K562 (cell line): ENCODE data around the gene WDR3. TPM values are rescaled to one million over a fixed set of nuclear protein-coding genes. Genes with fewer than 3 reads are reported as not detected.

Experiments
- ATAC-seq: fragments of 200-7000 bp; cut with Tn5 transposase; 3 replicates; pipeline ENCODE4 v1.9.1; 2020; ENCODE audit warnings: moderate library complexity
- BruUV-seq: library from RNA; stranded (reverse); fragments of 400-500 nt; replicated peaks from 2 replicates; lab custom pipeline; 2021; lab: Mats Ljungman, UMichigan
- CTCF ChIA-PET: fragments of 300-600 bp; formaldehyde crosslinking; extraction: SDS; loops from one replicate; lab custom pipeline; 2021; ENCODE audit warnings: low intra/inter-chr PET ratio; lab: Yijun Ruan, JAX
- POLR2A ChIA-PET: fragments of 300-600, 350-650 bp; sonication (Branson Sonifier 250); formaldehyde crosslinking; extraction: SDS; loops from one replicate; lab custom pipeline; 2021; ENCODE audit warnings: antibody characterized with exemption, inconsistent platforms; lab: Yijun Ruan, JAX
- DNase-seq, 4 experiments: peaks; one replicate each; pipeline versions ENCODE4 v3.0.0 to v3.0.0-alpha.2; 2011 to 2018; ENCODE audit warnings: low spot score in 3 of 4, mixed read lengths in 3 of 4; ENCODE audit errors: extremely low read depth in 1 of 4
- FAIRE-seq: peaks from 2 replicates; lab custom pipeline; 2011; peaks lifted over from hg19 to GRCh38; lab: Jason Lieb, UNC
- H2AFZ ChIP-seq: 2 replicates; pipeline ENCODE4 v1.6.0; 2011; ENCODE audit warnings: low read depth, low read length, control low read depth, inconsistent platforms
- H3K27ac ChIP-seq: fragments of 200-600 bp; 3 replicates; pipeline ENCODE4 v1.8.0; 2011; ENCODE audit warnings: low read depth, mild to moderate bottlenecking, control low read depth, inconsistent platforms, low read length, moderate library complexity, mixed read lengths; ENCODE audit errors: extremely low read depth
- H3K27me3 ChIP-seq, 2 experiments: fragments of 300-600 bp in 1 of 2; 2 replicates in 1 of 2; 3 replicates in 1 of 2; pipeline versions ENCODE4 v1.6.0 to v1.8.0; 2011; ENCODE audit warnings: inconsistent platforms in 2 of 2, low read length in 2 of 2, mild to moderate bottlenecking in 1 of 2, mixed read lengths in 1 of 2, moderate library complexity in 1 of 2; ENCODE audit not compliant: control insufficient read depth in 2 of 2, insufficient read depth in 2 of 2
- H3K36me3 ChIP-seq: fragments of 300-600 bp; 3 replicates; pipeline ENCODE4 v1.8.0; 2011; ENCODE audit warnings: mild to moderate bottlenecking, low read length, inconsistent platforms; ENCODE audit not compliant: control insufficient read depth, insufficient read depth
- H3K4me1 ChIP-seq, 2 experiments: fragments of 200-600 bp in 1 of 2; replicated peaks in 1 of 2; 2 replicates in 1 of 2; 3 replicates in 1 of 2; pipeline versions ENCODE4 v1.5.1 to v1.8.0; 2011; ENCODE audit warnings: inconsistent platforms in 2 of 2, low read length in 2 of 2, mild to moderate bottlenecking in 1 of 2, mixed read lengths in 1 of 2, moderate library complexity in 1 of 2; ENCODE audit not compliant: control insufficient read depth in 2 of 2, insufficient read depth in 2 of 2
- H3K4me2 ChIP-seq: 2 replicates; pipeline ENCODE4 v1.6.1; 2011; ENCODE audit warnings: low read length, control low read depth, inconsistent platforms, mixed read lengths; ENCODE audit not compliant: insufficient read depth
- H3K4me3 ChIP-seq: fragments of 200-600 bp; sonication (generic), shearing (Covaris generic); 2 replicates; pipeline ENCODE4 v1.5.1; 2016; ENCODE audit warnings: control low read depth, inconsistent platforms
- H3K79me2 ChIP-seq: fragments of 200-600 bp; 3 replicates; pipeline ENCODE4 v1.8.0; 2011; ENCODE audit warnings: low read length, inconsistent platforms; ENCODE audit not compliant: control insufficient read depth, insufficient read depth
- H3K9ac ChIP-seq, 2 experiments: 2 replicates each; pipeline versions ENCODE4 v1.6.0 to v1.6.1; 2011; ENCODE audit warnings: low read depth in 2 of 2, low read length in 2 of 2, control low read depth in 1 of 2, inconsistent platforms in 1 of 2, mild to moderate bottlenecking in 1 of 2, mixed read lengths in 1 of 2; ENCODE audit not compliant: insufficient read depth in 1 of 2
- H3K9me1 ChIP-seq: one replicate; pipeline ENCODE4 v1.6.0; 2011; ENCODE audit warnings: inconsistent platforms, mild to moderate bottlenecking, low read length, moderate library complexity; ENCODE audit not compliant: control insufficient read depth, insufficient read depth
- H3K9me3 ChIP-seq: replicated peaks from 2 replicates; pipeline ENCODE4 v1.5.1; 2011; ENCODE audit warnings: low read depth, low read length, inconsistent platforms; ENCODE audit not compliant: control insufficient read depth, insufficient read depth
- H4K20me1 ChIP-seq: replicated peaks from 2 replicates; pipeline ENCODE4 v1.6.1; 2011; ENCODE audit warnings: low read length, inconsistent platforms, mixed read lengths; ENCODE audit not compliant: control insufficient read depth, insufficient read depth
- EWSR1 ChIP-seq: fragments of 450-650 bp; IDR thresholded peaks from 2 replicates; pipeline ENCODE4 v1.6.1; 2018; ENCODE audit warnings: borderline replicate concordance, mild to moderate bottlenecking, low read depth, moderate library complexity; ENCODE audit not compliant: partially characterized antibody
- KAT2B ChIP-seq: IDR thresholded peaks from one replicate; pipeline ENCODE4 v1.6.1; 2012; ENCODE audit warnings: low read depth, mild to moderate bottlenecking, control low read depth, inconsistent platforms, low read length, moderate library complexity
- MAX ChIP-seq: sonication (generic); formaldehyde crosslinking; IDR thresholded peaks from 2 replicates; pipeline ENCODE4 v1.9.0; 2022; ENCODE audit warnings: mild to moderate bottlenecking, missing genetic modification reagents
- SAP30 ChIP-seq: fragments of 200-600 bp; sonication (generic); IDR thresholded peaks from 2 replicates; pipeline ENCODE4 v1.6.1; 2012; ENCODE audit warnings: borderline replicate concordance, low read depth, mild to moderate bottlenecking, moderate library complexity, low read length, control low read depth, inconsistent platforms; ENCODE audit not compliant: insufficient read depth, poor library complexity, severe bottlenecking
- WHSC1 ChIP-seq: IDR thresholded peaks from one replicate; pipeline ENCODE4 v1.6.1; 2012; ENCODE audit warnings: low read length, control low read depth, inconsistent platforms
- ZNF121 ChIP-seq: sonication (generic); formaldehyde crosslinking; conservative IDR thresholded peaks from 2 replicates; pipeline ENCODE4 v1.8.0; 2022; ENCODE audit warnings: missing genetic modification reagents
- WGBS: fragments of 100-300 bp; shearing (Covaris generic); methylation state at CpG from one replicate; pipeline ENCODE4 v1.1.6; 2016; ENCODE audit warnings: low coverage, mixed read lengths; ENCODE audit not compliant: insufficient coverage; ENCODE audit errors: missing lambda C conversion rate; 5-methylcytosine and 5-hydroxymethylcytosine counted together
- in situ Hi-C: fragments of 300-500 bp; cut with MboI; formaldehyde crosslinking; loops from 4 replicates; pipeline ENCODE4 v1.15.0; 2018; ENCODE audit warnings: inconsistent platforms, mixed read lengths
- intact Hi-C: fragments of 100-400 bp; cut with micrococcal nuclease; formaldehyde crosslinking; loops from 2 replicates; pipeline ENCODE4 v1.14.2; 2022
- polyA plus RNA-seq, 8 experiments: library from polyadenylated mRNA; depleted of rRNA in 4 of 8; stranded (reverse) in 5 of 8; unstranded in 3 of 8; fragments of >200 nt; fragmentation: Nextera tagmentation in 2 of 8; fragmentation: Illumina TruSeq in 1 of 8; extraction: Ambion mirVana in 2 of 8; extraction: Trizol in 1 of 8; gene quantifications; 2 replicates each; pipeline versions ENCODE4 v1.2.1 to v1.2.3, GENCODE V29; 2011 to 2014; ENCODE audit warnings: inconsistent platforms in 1 of 8, missing spikeins in 1 of 8
- total RNA-seq, 7 experiments: library from RNA; depleted of rRNA in 6 of 7; stranded (reverse); fragments of >200 nt in 6 of 7; fragmentation: Illumina TruSeq in 2 of 7; extraction: Trizol in 2 of 7; gene quantifications; 2 replicates each; pipeline versions ENCODE4 v1.2.1 to v1.2.3, GENCODE V29; 2011 to 2021; ENCODE audit warnings: low replicate concordance in 1 of 7
- TF ChIP-seq, protein P1 (sequence below): sonication (generic); IDR thresholded peaks from 2 replicates; pipeline ENCODE4 v1.6.1; 2016
- TF ChIP-seq, protein P2 (sequence below): fragments of 450-650 bp; IDR thresholded peaks from 2 replicates; pipeline ENCODE4 v1.6.1; 2016; ENCODE audit warnings: low read depth

WDR3 gene
- total and polyA plus RNA-seq, 9 of the 15 experiments (the other 6 are each of a cell fraction or from before 2014, with no cell fraction given): 40.6 to 122 (median 76.5) TPM

- Histone ChIP-seq H2AFZ (no peak overlapping the region), H3K27me3 (no peaks in the 10 kb centered on the region), H3K4me3 (no peak overlapping the region), H3K79me2 (no peaks in the 10 kb centered on the region), H3K9me1 (no peaks in the 10 kb centered on the region), H3K9me3 (no peaks in the 10 kb centered on the region), H3K9ac (no peak overlapping the region), H3K4me1 (no peaks in the 10 kb centered on the region), H3K27ac (no peak overlapping the region), H4K20me1 (no peaks in the 10 kb centered on the region), H3K4me2 (no peak overlapping the region), H3K36me3 (peaks cover 42% of the 10 kb centered on the region; the same call in 2 of the 3 replicates)
- TSS peak; percentile 6 for BruUV-seq
- ChIA-PET POLR2A (interaction anchor here (0.6 kb wide), 1 partner anchor 22 kb away, joined by 3 read pairs; no protein-coding TSS in a partner anchor), CTCF (interaction anchor here (0.7 kb wide), 1 partner anchor 62 kb away, joined by 9 read pairs; no protein-coding TSS in a partner anchor)
- in situ Hi-C loops (no loop called here), intact Hi-C loops (no loop called here)
- ATAC-seq: no peak
- 81% methylated on average over 3 of the region's 3 CpGs for WGBS
- DNase-seq: no peak
- FAIRE-seq: no peak
- TF ChIP-seq, protein P1, sequence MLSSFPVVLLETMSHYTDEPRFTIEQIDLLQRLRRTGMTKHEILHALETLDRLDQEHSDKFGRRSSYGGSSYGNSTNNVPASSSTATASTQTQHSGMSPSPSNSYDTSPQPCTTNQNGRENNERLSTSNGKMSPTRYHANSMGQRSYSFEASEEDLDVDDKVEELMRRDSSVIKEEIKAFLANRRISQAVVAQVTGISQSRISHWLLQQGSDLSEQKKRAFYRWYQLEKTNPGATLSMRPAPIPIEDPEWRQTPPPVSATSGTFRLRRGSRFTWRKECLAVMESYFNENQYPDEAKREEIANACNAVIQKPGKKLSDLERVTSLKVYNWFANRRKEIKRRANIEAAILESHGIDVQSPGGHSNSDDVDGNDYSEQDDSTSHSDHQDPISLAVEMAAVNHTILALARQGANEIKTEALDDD: peak; percentile 69
- no peak for TF ChIP-seq KAT2B
- TF ChIP-seq EWSR1: no peak
- TF ChIP-seq WHSC1: no peak
- no peak for TF ChIP-seq MAX
- TF ChIP-seq, protein P2, sequence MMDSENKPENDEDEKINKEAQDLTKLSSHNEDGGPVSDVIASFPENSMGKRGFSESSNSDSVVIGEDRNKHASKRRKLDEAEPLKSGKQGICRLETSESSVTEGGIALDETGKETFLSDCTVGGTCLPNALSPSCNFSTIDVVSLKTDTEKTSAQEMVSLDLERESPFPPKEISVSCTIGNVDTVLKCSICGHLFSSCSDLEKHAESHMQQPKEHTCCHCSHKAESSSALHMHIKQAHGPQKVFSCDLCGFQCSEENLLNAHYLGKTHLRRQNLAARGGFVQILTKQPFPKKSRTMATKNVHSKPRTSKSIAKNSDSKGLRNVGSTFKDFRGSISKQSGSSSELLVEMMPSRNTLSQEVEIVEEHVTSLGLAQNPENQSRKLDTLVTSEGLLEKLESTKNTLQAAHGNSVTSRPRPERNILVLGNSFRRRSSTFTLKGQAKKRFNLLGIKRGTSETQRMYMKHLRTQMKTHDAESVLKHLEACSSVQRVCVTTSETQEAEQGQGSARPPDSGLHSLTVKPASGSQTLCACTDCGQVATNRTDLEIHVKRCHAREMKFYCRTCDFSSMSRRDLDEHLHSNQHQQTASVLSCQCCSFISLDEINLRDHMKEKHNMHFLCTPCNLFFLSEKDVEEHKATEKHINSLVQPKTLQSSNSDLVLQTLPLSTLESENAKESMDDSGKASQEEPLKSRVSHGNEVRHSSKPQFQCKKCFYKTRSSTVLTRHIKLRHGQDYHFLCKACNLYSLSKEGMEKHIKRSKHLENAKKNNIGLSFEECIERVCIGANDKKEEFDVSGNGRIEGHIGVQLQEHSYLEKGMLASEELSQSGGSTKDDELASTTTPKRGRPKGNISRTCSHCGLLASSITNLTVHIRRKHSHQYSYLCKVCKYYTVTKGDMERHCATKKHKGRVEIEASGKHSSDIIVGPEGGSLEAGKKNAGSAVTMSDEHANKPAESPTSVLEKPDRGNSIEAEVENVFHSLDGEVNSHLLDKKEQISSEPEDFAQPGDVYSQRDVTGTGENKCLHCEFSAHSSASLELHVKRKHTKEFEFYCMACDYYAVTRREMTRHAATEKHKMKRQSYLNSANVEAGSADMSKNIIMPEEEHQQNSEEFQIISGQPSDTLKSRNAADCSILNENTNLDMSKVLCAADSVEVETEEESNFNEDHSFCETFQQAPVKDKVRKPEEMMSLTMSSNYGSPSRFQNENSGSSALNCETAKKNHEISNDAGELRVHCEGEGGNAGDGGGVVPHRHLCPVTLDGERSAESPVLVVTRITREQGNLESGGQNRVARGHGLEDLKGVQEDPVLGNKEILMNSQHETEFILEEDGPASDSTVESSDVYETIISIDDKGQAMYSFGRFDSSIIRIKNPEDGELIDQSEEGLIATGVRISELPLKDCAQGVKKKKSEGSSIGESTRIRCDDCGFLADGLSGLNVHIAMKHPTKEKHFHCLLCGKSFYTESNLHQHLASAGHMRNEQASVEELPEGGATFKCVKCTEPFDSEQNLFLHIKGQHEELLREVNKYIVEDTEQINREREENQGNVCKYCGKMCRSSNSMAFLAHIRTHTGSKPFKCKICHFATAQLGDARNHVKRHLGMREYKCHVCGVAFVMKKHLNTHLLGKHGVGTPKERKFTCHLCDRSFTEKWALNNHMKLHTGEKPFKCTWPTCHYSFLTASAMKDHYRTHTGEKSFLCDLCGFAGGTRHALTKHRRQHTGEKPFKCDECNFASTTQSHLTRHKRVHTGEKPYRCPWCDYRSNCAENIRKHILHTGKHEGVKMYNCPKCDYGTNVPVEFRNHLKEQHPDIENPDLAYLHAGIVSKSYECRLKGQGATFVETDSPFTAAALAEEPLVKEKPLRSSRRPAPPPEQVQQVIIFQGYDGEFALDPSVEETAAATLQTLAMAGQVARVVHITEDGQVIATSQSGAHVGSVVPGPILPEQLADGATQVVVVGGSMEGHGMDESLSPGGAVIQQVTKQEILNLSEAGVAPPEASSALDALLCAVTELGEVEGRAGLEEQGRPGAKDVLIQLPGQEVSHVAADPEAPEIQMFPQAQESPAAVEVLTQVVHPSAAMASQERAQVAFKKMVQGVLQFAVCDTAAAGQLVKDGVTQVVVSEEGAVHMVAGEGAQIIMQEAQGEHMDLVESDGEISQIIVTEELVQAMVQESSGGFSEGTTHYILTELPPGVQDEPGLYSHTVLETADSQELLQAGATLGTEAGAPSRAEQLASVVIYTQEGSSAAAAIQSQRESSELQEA: no peak
- TF ChIP-seq SAP30: no peak
- no peak for TF ChIP-seq ZNF121 (CRISPR knock-in tag)
These were observed 34.9 kb downstream of the WDR3 start for GRCh38 chr1:117964290-117965038.
